SK-N-SH treated with all-trans-retinoic acid at 6 μM for 48 hours (cell line): Measurements from ENCODE around the gene MVK.

ENCODE experiments used
- ARNTL ChIP-seq: fragments of 450-650 bp; formaldehyde crosslinking; IDR thresholded peaks from 2 replicates; pipeline ENCODE4 v1.5.0; 2020; ENCODE audit warnings: low read depth, mild to moderate bottlenecking, moderate library complexity, borderline replicate concordance
- TCF4 ChIP-seq: fragments of 250-450 bp; sonication (Bioruptor Pico); IDR thresholded peaks from 2 replicates; pipeline ENCODE4 v1.8.0; 2021; ENCODE audit warnings: mild to moderate bottlenecking, moderate library complexity, borderline replicate concordance
- TSHZ2 ChIP-seq: fragments of 250-450 bp; sonication (Bioruptor Pico); IDR thresholded peaks from 2 replicates; pipeline ENCODE4 v1.5.0; 2020; ENCODE audit warnings: mild to moderate bottlenecking, moderate library complexity
- ZNF8 ChIP-seq: fragments of 450-650 bp; formaldehyde crosslinking; IDR thresholded peaks from 2 replicates; pipeline ENCODE4 v1.5.0; 2020; ENCODE audit warnings: mild to moderate bottlenecking, moderate library complexity

GRCh38 chr12:109583733-109584132 is 10.1 kb downstream of the MVK start:
- TF ChIP-seq TSHZ2 (no peak), TCF4 (CRISPR knock-in tag) (no peak), ZNF8 (no peak), ARNTL (CRISPR knock-in tag) (no peak)
